ENCODE measurements around the gene DHFR.

The DHFR gene

DNA sequence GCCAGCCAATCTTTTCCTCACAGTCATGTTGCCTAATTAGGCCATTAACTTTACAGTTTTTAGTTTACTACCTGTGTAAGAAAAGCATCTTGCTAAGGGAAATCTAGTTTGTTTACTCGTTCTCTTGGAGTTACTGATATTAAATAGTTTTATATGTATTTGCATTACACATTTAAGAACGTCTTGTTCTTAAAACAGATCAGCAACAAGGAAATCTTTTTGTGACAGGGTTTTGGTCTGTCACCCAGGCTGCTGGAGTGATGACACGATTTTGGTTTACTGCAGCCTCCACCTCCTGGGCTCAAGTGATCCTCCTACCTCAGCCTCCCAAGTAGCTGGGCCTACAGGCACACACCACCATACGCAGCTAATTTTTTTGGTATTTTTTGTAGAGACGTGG, 29.6 kb downstream of the DHFR start:
- DNase-seq (ENCODE audit: low spot score), result no peak
- in situ Hi-C loops (cut with MboI; ENCODE audit: low sequenced_read_pairs, unreplicated experiment), result no loop called here
- TF ChIP-seq, protein P1, sequence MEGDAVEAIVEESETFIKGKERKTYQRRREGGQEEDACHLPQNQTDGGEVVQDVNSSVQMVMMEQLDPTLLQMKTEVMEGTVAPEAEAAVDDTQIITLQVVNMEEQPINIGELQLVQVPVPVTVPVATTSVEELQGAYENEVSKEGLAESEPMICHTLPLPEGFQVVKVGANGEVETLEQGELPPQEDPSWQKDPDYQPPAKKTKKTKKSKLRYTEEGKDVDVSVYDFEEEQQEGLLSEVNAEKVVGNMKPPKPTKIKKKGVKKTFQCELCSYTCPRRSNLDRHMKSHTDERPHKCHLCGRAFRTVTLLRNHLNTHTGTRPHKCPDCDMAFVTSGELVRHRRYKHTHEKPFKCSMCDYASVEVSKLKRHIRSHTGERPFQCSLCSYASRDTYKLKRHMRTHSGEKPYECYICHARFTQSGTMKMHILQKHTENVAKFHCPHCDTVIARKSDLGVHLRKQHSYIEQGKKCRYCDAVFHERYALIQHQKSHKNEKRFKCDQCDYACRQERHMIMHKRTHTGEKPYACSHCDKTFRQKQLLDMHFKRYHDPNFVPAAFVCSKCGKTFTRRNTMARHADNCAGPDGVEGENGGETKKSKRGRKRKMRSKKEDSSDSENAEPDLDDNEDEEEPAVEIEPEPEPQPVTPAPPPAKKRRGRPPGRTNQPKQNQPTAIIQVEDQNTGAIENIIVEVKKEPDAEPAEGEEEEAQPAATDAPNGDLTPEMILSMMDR (IDR thresholded peaks at IDR 0.05; ENCODE audit: borderline replicate concordance, control extremely low read depth, extremely low read depth, insufficient read depth, missing control alignments), result no peak

DNA sequence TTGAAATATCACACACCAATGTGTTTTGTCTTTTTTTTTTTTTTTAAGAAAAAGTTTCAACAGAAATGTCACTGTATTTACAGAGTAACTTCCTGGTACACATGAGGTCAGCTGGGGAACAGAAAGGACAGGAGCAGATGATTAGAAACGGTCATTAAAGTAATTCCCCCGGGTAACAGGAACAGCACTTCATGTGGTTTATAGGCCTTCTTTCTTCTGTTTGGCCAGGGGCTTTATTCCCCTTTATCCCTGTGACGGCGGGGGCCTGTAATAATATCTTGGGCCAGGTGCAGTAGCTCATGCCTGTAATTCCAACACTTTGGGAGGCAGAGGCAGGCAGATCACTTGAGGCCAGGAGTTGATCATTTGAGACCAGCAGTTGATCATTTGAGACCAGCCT, 30.8 kb downstream of the DHFR start:
- in situ Hi-C loops (cut with MboI; ENCODE audit: low sequenced_read_pairs, unreplicated experiment), result no loop called here
- TF ChIP-seq, protein P1 (IDR thresholded peaks at IDR 0.05; ENCODE audit: borderline replicate concordance, control extremely low read depth, extremely low read depth, insufficient read depth, missing control alignments), result no peak
- DNase-seq (ENCODE audit: low spot score), result no peak

DNA sequence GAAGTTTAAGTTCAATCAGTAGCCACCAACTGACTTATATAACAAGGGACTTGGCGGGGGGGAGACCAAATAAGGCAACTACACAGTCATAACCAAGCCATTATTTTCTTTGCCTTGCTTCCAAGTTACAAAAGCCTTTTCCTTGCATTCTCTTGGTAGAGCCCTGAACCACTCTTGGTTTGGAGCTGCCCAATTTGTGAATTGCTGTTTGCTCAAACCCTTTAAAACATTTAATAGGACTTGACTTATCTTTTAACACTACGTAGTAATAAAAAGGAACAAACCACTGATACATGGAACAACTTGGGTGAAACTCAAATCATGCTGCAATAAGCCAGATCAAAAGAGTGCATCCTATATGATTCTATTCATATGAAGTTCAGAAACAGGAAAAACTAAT, 32.0 kb downstream of the DHFR start:
- in situ Hi-C loops (cut with MboI; ENCODE audit: low sequenced_read_pairs, unreplicated experiment), result no loop called here
- TF ChIP-seq, protein P1 (IDR thresholded peaks at IDR 0.05; ENCODE audit: borderline replicate concordance, control extremely low read depth, extremely low read depth, insufficient read depth, missing control alignments), result no peak
- DNase-seq (ENCODE audit: low spot score), result no peak

DNA sequence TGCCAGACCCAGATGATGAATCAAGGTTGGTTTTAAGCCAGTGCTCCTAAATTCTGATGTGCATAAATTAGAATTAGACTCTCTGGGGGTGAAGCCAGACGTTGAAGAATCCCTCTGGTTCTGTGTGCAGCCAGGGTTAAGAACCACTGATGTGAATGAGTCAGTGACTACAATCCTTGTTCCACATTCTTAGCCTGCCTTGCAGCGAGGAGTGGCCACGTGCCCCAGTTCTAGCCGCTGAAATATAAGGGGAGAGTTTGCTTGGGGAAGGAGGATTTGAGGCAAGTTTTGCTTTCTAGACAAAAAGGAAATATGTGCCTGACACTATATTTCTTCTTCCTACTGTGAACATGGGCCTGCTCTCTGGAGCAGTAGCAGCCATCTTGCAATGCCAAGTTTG, 34.6 kb downstream of the DHFR start:
- TF ChIP-seq, protein P1 (IDR thresholded peaks at IDR 0.05; ENCODE audit: borderline replicate concordance, control extremely low read depth, extremely low read depth, insufficient read depth, missing control alignments), result no peak
- DNase-seq (ENCODE audit: low spot score), result no peak

DNA sequence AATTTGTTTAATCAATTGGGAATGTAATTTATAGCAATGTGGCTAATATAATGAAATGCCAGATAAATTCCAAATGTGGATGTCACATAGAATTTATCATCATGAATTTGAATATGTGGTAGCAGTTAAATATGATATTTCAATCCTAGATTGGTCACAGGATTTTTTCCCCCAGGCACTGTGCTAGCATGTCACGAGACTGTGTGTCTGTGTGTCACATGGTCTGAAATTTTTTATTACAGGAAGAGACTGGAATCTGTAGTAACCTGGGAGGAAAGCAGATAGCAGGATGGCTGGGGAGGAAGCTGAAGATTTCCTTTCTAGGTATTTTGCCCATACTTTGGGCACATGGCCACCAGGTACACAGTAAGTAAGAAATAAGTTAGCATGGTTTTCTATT, 35.7 kb downstream of the DHFR start:
- TF ChIP-seq, protein P1 (IDR thresholded peaks at IDR 0.05; ENCODE audit: borderline replicate concordance, control extremely low read depth, extremely low read depth, insufficient read depth, missing control alignments), result no peak
- in situ Hi-C loops (cut with MboI; ENCODE audit: low sequenced_read_pairs, unreplicated experiment), result no loop called here
- no peak for DNase-seq (ENCODE audit: low spot score)

More for the DNA sequence above, 34.6 kb downstream of the DHFR start:
- in situ Hi-C loops (cut with MboI; ENCODE audit: low sequenced_read_pairs, unreplicated experiment), result no loop called here

DNA sequence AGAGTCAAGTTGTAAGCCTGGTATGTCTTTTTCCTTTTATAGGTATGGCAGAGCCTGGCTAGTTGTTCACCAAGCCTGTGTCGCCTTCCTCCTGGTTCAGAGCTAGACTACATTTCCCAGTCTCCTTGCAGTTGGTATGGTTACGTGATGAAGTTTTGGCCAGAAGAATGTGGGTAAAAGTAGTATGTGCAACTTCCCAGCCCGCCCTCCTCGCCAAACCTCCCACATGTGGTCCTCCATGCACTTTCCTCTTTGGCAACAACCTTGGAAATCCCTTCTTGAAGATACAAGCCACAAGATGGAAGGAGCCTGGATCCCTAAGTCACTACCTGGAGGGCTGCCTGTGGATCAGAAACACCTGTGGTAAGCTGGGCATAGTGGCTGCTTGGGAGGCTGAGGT, 36.3 kb downstream of the DHFR start:
- in situ Hi-C loops (cut with MboI; ENCODE audit: low sequenced_read_pairs, unreplicated experiment), result no loop called here
- TF ChIP-seq, protein P1 (IDR thresholded peaks at IDR 0.05; ENCODE audit: borderline replicate concordance, control extremely low read depth, extremely low read depth, insufficient read depth, missing control alignments), result no peak
- no peak for DNase-seq (ENCODE audit: low spot score)

All from GM13976 (cell line).